GM12873 (cell line): Measurements from ENCODE around the gene PAOX.

Experiments used
- TF ChIP-seq, protein P1 (sequence below): IDR thresholded peaks from 2 replicates; pipeline ENCODE4 v1.5.1; 2012; ENCODE audit warnings: low read depth, mild to moderate bottlenecking, moderate library complexity, low read length, control low read depth; ENCODE audit not compliant: insufficient read depth; ENCODE audit errors: missing control alignments

Gene PAOX

DNA sequence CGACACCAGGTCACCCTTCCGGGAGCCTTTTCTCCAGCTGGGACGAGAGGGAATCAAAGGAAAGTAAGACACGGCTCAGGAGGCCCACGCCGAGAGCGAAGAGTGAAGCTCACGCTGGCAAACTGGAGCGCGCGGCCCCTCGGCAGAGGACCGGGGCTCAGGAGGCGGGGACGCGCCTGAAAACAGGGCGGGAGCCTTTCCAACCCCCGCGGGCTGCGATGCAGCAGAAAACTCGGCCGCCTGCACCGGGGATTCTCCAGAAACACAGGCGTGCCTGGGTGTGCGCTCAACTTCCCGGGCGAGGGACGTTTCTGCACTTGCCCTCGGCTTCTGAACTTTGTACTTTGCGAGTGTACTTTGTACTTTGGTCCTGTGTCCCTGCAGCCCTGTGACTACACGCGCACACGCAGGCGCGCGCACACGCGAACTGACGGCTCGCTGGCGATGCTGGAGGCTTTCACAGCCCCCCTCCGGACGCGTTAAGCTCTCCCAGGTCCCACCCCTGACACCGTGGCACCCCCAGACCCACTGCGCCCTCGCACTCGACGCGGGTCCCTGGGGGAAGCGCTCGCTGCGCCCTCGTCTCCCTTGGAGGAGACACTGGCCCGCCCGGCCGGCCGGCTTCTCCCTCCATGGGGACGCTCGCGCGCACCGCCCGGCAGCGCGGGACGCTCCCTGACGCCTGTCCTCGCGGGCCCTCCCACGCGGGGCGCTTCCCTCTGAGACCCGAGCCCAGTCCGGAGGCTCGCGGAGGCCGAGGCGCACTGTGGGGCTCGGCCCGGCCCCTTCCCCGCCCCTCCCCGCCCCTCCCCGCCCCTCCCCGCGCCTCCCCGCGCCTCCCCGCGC is 588 bp upstream of the PAOX start:
- TF ChIP-seq, protein P1, sequence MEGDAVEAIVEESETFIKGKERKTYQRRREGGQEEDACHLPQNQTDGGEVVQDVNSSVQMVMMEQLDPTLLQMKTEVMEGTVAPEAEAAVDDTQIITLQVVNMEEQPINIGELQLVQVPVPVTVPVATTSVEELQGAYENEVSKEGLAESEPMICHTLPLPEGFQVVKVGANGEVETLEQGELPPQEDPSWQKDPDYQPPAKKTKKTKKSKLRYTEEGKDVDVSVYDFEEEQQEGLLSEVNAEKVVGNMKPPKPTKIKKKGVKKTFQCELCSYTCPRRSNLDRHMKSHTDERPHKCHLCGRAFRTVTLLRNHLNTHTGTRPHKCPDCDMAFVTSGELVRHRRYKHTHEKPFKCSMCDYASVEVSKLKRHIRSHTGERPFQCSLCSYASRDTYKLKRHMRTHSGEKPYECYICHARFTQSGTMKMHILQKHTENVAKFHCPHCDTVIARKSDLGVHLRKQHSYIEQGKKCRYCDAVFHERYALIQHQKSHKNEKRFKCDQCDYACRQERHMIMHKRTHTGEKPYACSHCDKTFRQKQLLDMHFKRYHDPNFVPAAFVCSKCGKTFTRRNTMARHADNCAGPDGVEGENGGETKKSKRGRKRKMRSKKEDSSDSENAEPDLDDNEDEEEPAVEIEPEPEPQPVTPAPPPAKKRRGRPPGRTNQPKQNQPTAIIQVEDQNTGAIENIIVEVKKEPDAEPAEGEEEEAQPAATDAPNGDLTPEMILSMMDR: no peak

DNA sequence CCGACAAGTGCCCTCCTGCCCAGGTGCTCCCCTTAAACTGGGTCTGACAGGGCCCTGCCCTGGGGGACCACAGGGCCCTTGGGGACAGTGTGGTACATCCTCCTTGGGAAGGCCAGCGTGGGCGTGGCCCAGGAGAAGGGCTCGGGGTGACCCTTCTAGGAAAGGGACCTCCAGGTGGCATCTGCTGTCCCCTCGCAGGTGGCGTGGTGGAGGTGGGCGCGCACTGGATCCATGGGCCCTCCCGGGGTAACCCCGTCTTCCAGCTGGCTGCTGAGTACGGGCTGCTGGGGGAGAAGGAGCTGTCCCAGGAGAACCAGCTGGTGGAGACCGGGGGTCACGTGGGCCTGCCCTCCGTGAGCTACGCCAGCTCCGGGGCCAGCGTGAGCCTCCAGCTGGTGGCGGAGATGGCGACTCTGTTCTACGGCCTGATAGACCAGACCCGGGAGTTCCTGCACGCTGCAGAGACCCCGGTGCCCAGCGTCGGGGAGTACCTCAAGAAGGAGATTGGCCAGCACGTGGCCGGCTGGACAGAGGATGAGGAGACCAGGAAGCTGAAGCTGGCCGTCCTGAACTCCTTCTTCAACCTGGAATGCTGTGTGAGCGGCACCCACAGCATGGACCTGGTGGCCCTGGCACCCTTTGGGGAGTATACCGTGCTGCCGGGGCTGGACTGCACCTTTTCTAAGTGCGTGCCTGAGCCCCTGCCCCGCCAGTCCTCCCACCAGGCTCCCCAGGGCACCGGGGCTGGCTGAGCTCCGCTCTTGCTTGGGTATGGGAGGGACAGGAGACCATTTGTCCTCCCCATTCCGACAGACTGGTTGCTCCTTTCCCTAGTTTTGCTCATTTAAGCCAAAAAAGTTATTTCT is 972 bp downstream of the PAOX start:
- TF ChIP-seq, protein P1: no peak

DNA sequence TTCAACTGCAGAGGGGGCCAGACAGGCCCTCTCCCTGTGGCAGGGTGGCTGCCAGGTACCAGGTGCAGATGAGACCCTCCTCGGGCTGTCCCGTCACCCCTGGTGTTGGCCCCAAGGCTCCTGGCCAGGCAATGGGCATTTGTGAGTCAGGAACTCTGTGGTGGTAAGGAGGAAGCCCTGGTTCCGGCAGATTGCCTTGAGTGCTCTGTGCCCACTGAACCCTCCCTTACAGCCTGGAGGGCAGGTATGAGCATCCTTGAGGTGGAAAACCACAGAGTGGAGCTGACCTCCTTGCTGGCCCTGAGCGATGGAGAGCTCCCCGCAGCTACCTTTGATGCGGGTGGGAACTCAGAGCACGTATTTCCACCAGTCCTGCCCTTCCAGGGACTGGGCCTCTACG is 2.0 kb downstream of the PAOX start:
- TF ChIP-seq, protein P1: no peak

DNA sequence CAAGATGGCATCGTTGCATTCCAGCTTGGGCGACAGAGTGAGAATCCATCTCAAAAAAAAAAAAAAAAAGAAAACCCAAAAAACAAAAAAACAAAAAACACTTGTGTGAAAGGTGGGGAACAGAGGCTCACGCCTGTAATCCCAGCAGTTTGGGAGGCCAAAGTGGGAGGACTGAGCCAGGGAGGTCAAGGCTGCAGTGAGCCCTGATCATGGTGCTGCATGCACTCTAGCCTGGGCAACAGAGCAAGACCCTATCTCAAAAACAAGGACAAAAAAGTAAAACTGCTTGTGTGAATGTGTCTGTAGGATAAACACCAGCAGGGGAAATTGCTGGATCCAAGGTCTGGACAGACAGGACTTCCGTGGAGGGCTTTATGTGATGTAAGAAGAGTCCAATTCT is 4.5 kb downstream of the PAOX start:
- TF ChIP-seq, protein P1: no peak

DNA sequence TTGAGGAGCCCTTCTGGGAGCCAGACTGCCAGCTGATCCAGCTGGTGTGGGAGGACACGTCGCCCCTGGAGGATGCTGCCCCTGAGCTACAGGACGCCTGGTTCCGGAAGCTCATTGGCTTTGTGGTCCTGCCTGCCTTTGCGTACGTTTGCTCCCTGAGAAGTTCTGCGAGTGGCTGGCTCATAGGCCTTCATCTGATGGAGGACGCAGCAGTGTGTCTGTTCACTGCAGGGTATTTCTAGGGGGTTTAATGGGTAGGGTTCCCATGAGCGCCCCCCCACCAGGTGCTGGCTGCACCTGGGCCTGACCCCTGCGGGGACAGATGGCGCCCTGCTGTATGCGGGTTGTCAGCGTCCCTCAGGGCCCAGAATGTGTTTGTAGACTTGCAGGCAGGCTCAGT is 5.0 kb downstream of the PAOX start:
- TF ChIP-seq, protein P1: no peak

DNA sequence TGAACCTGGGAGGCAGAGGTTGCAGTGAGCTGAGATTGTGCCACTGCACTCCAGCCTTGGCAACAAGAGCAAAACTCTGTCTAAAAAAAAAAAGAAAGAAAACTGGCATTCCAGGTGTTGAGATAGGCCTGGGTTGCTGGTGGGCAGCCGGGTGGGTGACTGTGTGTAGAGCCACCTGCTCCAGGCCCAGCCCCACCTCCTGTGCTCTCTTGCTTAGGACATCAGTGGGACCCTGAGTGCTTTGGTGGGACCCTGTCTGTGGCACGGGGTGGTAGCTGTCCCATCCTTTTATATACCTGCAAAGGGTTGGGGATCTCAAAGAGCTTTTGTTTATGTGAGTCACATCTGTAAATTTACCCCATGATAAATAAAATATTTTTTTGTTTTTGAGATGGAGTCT is 6.2 kb downstream of the PAOX start:
- TF ChIP-seq, protein P1: no peak
